Measurements from ENCODE around the gene CD69. TPM values are rescaled to one million over a fixed set of nuclear protein-coding genes. Genes with fewer than 3 reads are reported as not detected.

CD69 gene
- total RNA-seq, 4 donors from 2014 or later = 4.4 to 83.3 (median 9.1) TPM

DNA sequence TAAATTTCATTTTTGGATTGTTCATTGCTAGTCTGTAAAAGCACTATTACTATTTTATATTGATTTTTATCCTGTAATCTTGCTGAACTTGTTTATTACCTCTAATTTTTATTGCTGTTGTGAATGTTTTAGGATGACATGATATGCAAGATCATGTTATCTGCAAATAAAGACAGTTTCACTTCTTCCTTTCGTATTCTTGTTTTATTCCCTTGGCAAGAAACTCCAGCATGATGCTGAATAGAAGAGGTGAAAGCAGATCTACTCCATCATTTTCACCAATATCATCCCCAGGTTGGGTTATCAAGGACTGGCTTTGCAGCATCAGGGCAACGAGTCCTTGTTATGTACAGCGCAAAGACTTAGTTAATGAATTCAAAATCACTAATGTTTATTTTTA, 25.1 kb downstream of the CD69 start:
- Histone ChIP-seq H3K27ac (peak overlapping the region in 1 of 4 donors; percentile 56), H3K36me3 (no peaks in the 10 kb centered on the region), H3K9me3 (no peaks in the 10 kb centered on the region), H3K4me1 (peaks cover 0 to 3% (median 0%) of the 10 kb centered on the region in 4 donors), H3K27me3 (no peaks in the 10 kb centered on the region), H3K4me3 (no peak overlapping the region)
- TF ChIP-seq, protein P1, sequence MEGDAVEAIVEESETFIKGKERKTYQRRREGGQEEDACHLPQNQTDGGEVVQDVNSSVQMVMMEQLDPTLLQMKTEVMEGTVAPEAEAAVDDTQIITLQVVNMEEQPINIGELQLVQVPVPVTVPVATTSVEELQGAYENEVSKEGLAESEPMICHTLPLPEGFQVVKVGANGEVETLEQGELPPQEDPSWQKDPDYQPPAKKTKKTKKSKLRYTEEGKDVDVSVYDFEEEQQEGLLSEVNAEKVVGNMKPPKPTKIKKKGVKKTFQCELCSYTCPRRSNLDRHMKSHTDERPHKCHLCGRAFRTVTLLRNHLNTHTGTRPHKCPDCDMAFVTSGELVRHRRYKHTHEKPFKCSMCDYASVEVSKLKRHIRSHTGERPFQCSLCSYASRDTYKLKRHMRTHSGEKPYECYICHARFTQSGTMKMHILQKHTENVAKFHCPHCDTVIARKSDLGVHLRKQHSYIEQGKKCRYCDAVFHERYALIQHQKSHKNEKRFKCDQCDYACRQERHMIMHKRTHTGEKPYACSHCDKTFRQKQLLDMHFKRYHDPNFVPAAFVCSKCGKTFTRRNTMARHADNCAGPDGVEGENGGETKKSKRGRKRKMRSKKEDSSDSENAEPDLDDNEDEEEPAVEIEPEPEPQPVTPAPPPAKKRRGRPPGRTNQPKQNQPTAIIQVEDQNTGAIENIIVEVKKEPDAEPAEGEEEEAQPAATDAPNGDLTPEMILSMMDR (IDR thresholded peaks at IDR 0.05) = no peak
- DNase-seq = no peak

DNA sequence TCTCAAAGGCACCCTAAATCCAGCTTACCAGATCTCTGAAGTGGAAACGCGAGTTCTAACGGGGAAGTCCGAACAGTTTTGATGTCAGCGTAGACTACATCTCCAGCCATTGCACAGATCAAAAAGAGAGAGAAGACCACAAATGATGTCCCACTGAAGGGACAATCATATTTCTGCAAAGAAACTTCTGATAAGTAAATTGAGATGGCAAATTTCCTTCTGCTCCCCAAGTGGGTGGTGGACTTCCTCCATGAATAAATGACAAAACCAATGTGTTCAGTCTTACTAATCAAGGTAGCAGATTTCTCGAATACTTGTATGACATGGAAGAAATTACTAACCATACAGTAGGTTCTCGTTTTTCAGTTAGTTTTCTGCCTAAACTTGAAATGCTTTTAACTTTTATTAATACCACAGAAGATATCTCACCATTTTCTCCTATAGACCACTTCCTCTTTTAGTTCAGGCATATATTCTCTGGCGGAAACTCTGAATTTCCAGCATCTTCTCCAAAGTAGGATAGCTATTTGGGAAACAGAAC, 27.7 kb downstream of the CD69 start, which contains the start of gene CLECL1:
CLECL1 (minus strand) TSS at position 177 of the 541 bp plus-strand sequence.
- Histone ChIP-seq H3K9me3 (no peaks in the 10 kb centered on the region), H3K4me3 (peak within 1 kb of the TSS in 2 of 4 donors; percentile 19 to 26), H3K36me3 (no peaks in the 10 kb centered on the region), H3K27me3 (no peaks in the 10 kb centered on the region), H3K27ac (peak within 1 kb of the TSS in 3 of 4 donors; percentile 29 to 78 (median 69)), H3K4me1 (peaks cover 0 to 3% (median 0%) of the 10 kb centered on the region in 4 donors)
- no peak for TF ChIP-seq POLR2A (IDR thresholded peaks at IDR 0.05)
- TF ChIP-seq, protein P1 (IDR thresholded peaks at IDR 0.05) = no peak
- no peak for DNase-seq

GRCh38 chr12:9731797-9732196, 28.9 kb downstream of the CD69 start:
- no peak for TF ChIP-seq POLR2A (IDR thresholded peaks at IDR 0.05)
- TF ChIP-seq, protein P1 (IDR thresholded peaks at IDR 0.05) = no peak
- Histone ChIP-seq H3K4me1 (no peaks in the 10 kb centered on the region), H3K27ac (peak overlapping the region; percentile 29 to 78 (median 60))

DNA sequence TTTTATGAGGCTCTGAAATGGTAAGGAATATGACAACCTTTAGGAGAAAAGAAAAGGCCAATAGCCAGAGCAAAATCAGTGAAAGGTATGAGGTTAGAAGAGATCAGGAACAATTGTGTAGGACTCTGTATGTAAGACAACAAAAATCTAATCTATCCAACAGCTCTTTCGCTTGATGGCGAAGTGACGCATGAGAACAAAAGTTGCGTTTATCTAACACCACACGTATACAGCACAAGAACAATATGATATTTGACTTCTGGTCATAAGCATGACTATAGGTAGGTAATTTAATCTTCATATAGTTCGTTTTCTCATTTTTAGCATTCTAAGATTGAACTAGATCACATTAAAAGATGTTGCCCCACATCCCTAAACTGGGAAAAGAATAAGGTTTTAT, 29.3 kb downstream of the CD69 start:
- Histone ChIP-seq H3K4me1 (no peaks in the 10 kb centered on the region), H3K4me3 (peak overlapping the region in 2 of 4 donors; percentile 7 to 26), H3K27me3 (no peaks in the 10 kb centered on the region), H3K36me3 (no peaks in the 10 kb centered on the region), H3K9me3 (no peaks in the 10 kb centered on the region), H3K27ac (peak overlapping the region; percentile 28 to 78 (median 60))
- TF ChIP-seq, protein P1 (IDR thresholded peaks at IDR 0.05) = no peak
- no peak for TF ChIP-seq POLR2A (IDR thresholded peaks at IDR 0.05)
- DNase-seq = no peak

More at GRCh38 chr12:9731797-9732196, 28.9 kb downstream of the CD69 start:
- H3K27me3 ChIP-seq = no peaks in the 10 kb centered on the region
- DNase-seq = no peak
- peak overlapping the region in 2 of 4 donors; percentile 19 to 26 for H3K4me3 ChIP-seq
- no peaks in the 10 kb centered on the region for H3K36me3 ChIP-seq
- no peaks in the 10 kb centered on the region for H3K9me3 ChIP-seq

- no peak for DNase-seq
- H3K27ac ChIP-seq = peak overlapping the region in 2 of 4 donors; percentile 69 to 78
- no peaks in the 10 kb centered on the region for H3K4me1 ChIP-seq
- H3K27me3 ChIP-seq = no peaks in the 10 kb centered on the region
- H3K4me3 ChIP-seq = peak overlapping the region in 1 of 4 donors; percentile 7
- H3K9me3 ChIP-seq = no peaks in the 10 kb centered on the region
- no peaks in the 10 kb centered on the region for H3K36me3 ChIP-seq
- TF ChIP-seq, protein P1 (IDR thresholded peaks at IDR 0.05) = no peak
- no peak for TF ChIP-seq POLR2A (IDR thresholded peaks at IDR 0.05)
These were observed 30.1 kb downstream of the CD69 start for GRCh38 chr12:9730591-9730990.
